Dendritic cell treated with granulocyte-macrophage colony-stimulating factor and Interleukin-4, amounts not matched to agents 40 ng/mL and 50 ng/mL, for 4 days (primary cell): Measurements from ENCODE around the gene ZMAT3.

Experiments used
- H3K27ac Mint-ChIP-seq: one replicate; pipeline ENCODE4 v1.8.0; 2022; ENCODE audit warnings: mild to moderate bottlenecking, mixed read lengths
- H3K27me3 Mint-ChIP-seq: one replicate; pipeline ENCODE4 v1.8.0; 2022; ENCODE audit warnings: mild to moderate bottlenecking, mixed read lengths
- H3K36me3 Mint-ChIP-seq: one replicate; pipeline ENCODE4 v1.8.0; 2022; ENCODE audit warnings: low read depth, mixed read lengths
- H3K4me1 Mint-ChIP-seq: one replicate; pipeline ENCODE4 v1.8.0; 2022; ENCODE audit warnings: low read depth, mixed read lengths
- H3K4me3 Mint-ChIP-seq: one replicate; pipeline ENCODE4 v1.8.0; 2022; ENCODE audit warnings: mild to moderate bottlenecking, moderate library complexity, mixed read lengths
- H3K9me3 Mint-ChIP-seq: one replicate; pipeline ENCODE4 v1.8.0; 2022; ENCODE audit warnings: mixed read lengths
- intact Hi-C: fragments of 100-400 bp; cut with micrococcal nuclease; formaldehyde crosslinking; loops from one replicate; pipeline ENCODE4 v1.15.0; 2022

ZMAT3 gene

GRCh38 chr3:179026636-179027035 is 45.0 kb downstream of the ZMAT3 start:
- no peaks in the 10 kb centered on the region for H3K27me3 Mint-ChIP-seq
- no peak overlapping the region for H3K27ac Mint-ChIP-seq

GRCh38 chr3:179021119-179021903 is 50.3 kb downstream of the ZMAT3 start:
- intact Hi-C loops = no loop called here
- H3K27me3 Mint-ChIP-seq = no peaks in the 10 kb centered on the region

More at GRCh38 chr3:179026636-179027035, 45.0 kb downstream of the ZMAT3 start:
- intact Hi-C loops = no loop called here
- H3K36me3 Mint-ChIP-seq = peaks cover 34% of the 10 kb centered on the region
- no peaks in the 10 kb centered on the region for H3K4me1 Mint-ChIP-seq
- no peaks in the 10 kb centered on the region for H3K9me3 Mint-ChIP-seq
- no peak overlapping the region for H3K4me3 Mint-ChIP-seq

GRCh38 chr3:179020112-179020511 is 51.5 kb downstream of the ZMAT3 start:
- no peaks in the 10 kb centered on the region for H3K27me3 Mint-ChIP-seq
- H3K27ac Mint-ChIP-seq = no peak overlapping the region
- H3K36me3 Mint-ChIP-seq = peaks cover 25% of the 10 kb centered on the region
- H3K4me3 Mint-ChIP-seq = no peak overlapping the region
- H3K9me3 Mint-ChIP-seq = no peaks in the 10 kb centered on the region
- H3K4me1 Mint-ChIP-seq = peaks cover 4% of the 10 kb centered on the region
- intact Hi-C loops = no loop called here

More at GRCh38 chr3:179021119-179021903, 50.3 kb downstream of the ZMAT3 start:
- no peaks in the 10 kb centered on the region for H3K9me3 Mint-ChIP-seq
- H3K4me3 Mint-ChIP-seq = no peak overlapping the region
- peaks cover 4% of the 10 kb centered on the region for H3K4me1 Mint-ChIP-seq
- H3K36me3 Mint-ChIP-seq = peaks cover 29% of the 10 kb centered on the region
- no peak overlapping the region for H3K27ac Mint-ChIP-seq

GRCh38 chr3:179018808-179019207 is 52.8 kb downstream of the ZMAT3 start:
- Mint-ChIP-seq H3K4me1 (peaks cover 4% of the 10 kb centered on the region), H3K9me3 (no peaks in the 10 kb centered on the region), H3K4me3 (no peak overlapping the region), H3K27ac (no peak overlapping the region), H3K27me3 (no peaks in the 10 kb centered on the region), H3K36me3 (peaks cover 12% of the 10 kb centered on the region)
- intact Hi-C loops = loop anchor here (5.0 kb wide), 1 partner anchor 53 kb away; the partner anchor contains the start of gene ZMAT3

- H3K4me3 Mint-ChIP-seq = no peak overlapping the region
- H3K27ac Mint-ChIP-seq = no peak overlapping the region
- peaks cover 1% of the 10 kb centered on the region for H3K27me3 Mint-ChIP-seq
- no peaks in the 10 kb centered on the region for H3K9me3 Mint-ChIP-seq
- peaks cover 4% of the 10 kb centered on the region for H3K4me1 Mint-ChIP-seq
- H3K36me3 Mint-ChIP-seq = peaks cover 10% of the 10 kb centered on the region
- intact Hi-C loops = loop anchor here (5.0 kb wide), 1 partner anchor 55 kb away; the partner anchor contains the start of gene ZMAT3
Observed at GRCh38 chr3:179016979-179017670, 54.5 kb downstream of the ZMAT3 start.

GRCh38 chr3:179015551-179016020 is 56.0 kb downstream of the ZMAT3 start:
- Mint-ChIP-seq H3K4me1 (peaks cover 2% of the 10 kb centered on the region), H3K27me3 (peaks cover 1% of the 10 kb centered on the region), H3K9me3 (no peaks in the 10 kb centered on the region), H3K4me3 (no peak overlapping the region), H3K36me3 (no peaks in the 10 kb centered on the region), H3K27ac (no peak overlapping the region)
- intact Hi-C loops = loop anchor here (1.0 to 5.0 kb wide), 2 partner anchors 57 to 301 kb away; partner anchors contain the start of gene ZMAT3

- Mint-ChIP-seq H3K36me3 (no peaks in the 10 kb centered on the region), H3K27ac (no peak overlapping the region), H3K4me1 (no peaks in the 10 kb centered on the region), H3K9me3 (no peaks in the 10 kb centered on the region), H3K4me3 (no peak overlapping the region), H3K27me3 (no peaks in the 10 kb centered on the region)
- intact Hi-C loops = no loop called here
Observed at GRCh38 chr3:179005706-179006105, 65.9 kb downstream of the ZMAT3 start.

GRCh38 chr3:179005213-179005612 is 66.4 kb downstream of the ZMAT3 start:
- intact Hi-C loops = no loop called here
- no peaks in the 10 kb centered on the region for H3K9me3 Mint-ChIP-seq
- H3K4me1 Mint-ChIP-seq = no peaks in the 10 kb centered on the region
- H3K36me3 Mint-ChIP-seq = no peaks in the 10 kb centered on the region
- H3K4me3 Mint-ChIP-seq = no peak overlapping the region
- no peaks in the 10 kb centered on the region for H3K27me3 Mint-ChIP-seq
- no peak overlapping the region for H3K27ac Mint-ChIP-seq

- H3K36me3 Mint-ChIP-seq = no peaks in the 10 kb centered on the region
- H3K9me3 Mint-ChIP-seq = no peaks in the 10 kb centered on the region
- no peak overlapping the region for H3K4me3 Mint-ChIP-seq
- intact Hi-C loops = no loop called here
- H3K27ac Mint-ChIP-seq = no peak overlapping the region
- H3K4me1 Mint-ChIP-seq = no peaks in the 10 kb centered on the region
- H3K27me3 Mint-ChIP-seq = no peaks in the 10 kb centered on the region
Observed at GRCh38 chr3:179000659-179001058, 71.0 kb downstream of the ZMAT3 start.

- Mint-ChIP-seq H3K9me3 (no peaks in the 10 kb centered on the region), H3K36me3 (no peaks in the 10 kb centered on the region), H3K27ac (no peak overlapping the region), H3K4me1 (no peaks in the 10 kb centered on the region), H3K4me3 (no peak overlapping the region), H3K27me3 (no peaks in the 10 kb centered on the region)
- intact Hi-C loops = no loop called here
Observed at GRCh38 chr3:179000144-179000543, 71.5 kb downstream of the ZMAT3 start.

GRCh38 chr3:178996399-178996798 is 75.2 kb downstream of the ZMAT3 start:
- H3K4me3 Mint-ChIP-seq = no peak overlapping the region

GRCh38 chr3:178990293-178990692 is 81.3 kb downstream of the ZMAT3 start:
- Mint-ChIP-seq H3K4me1 (no peaks in the 10 kb centered on the region), H3K27ac (no peak overlapping the region), H3K36me3 (no peaks in the 10 kb centered on the region), H3K9me3 (peaks cover 56% of the 10 kb centered on the region), H3K4me3 (no peak overlapping the region), H3K27me3 (no peaks in the 10 kb centered on the region)
- intact Hi-C loops = no loop called here

More at GRCh38 chr3:178996399-178996798, 75.2 kb downstream of the ZMAT3 start:
- Mint-ChIP-seq H3K27me3 (no peaks in the 10 kb centered on the region), H3K27ac (no peak overlapping the region), H3K36me3 (no peaks in the 10 kb centered on the region), H3K9me3 (peaks cover 3% of the 10 kb centered on the region), H3K4me1 (no peaks in the 10 kb centered on the region)
- intact Hi-C loops = no loop called here

GRCh38 chr3:178989821-178990220 is 81.8 kb downstream of the ZMAT3 start:
- H3K9me3 Mint-ChIP-seq = peaks cover 59% of the 10 kb centered on the region

GRCh38 chr3:178987745-178988144 is 83.9 kb downstream of the ZMAT3 start:
- H3K36me3 Mint-ChIP-seq = no peaks in the 10 kb centered on the region
- H3K9me3 Mint-ChIP-seq = peaks cover 74% of the 10 kb centered on the region
- H3K4me3 Mint-ChIP-seq = no peak overlapping the region
- H3K4me1 Mint-ChIP-seq = no peaks in the 10 kb centered on the region
- no peaks in the 10 kb centered on the region for H3K27me3 Mint-ChIP-seq
- H3K27ac Mint-ChIP-seq = no peak overlapping the region
- intact Hi-C loops = no loop called here

More at GRCh38 chr3:178989821-178990220, 81.8 kb downstream of the ZMAT3 start:
- no peak overlapping the region for H3K27ac Mint-ChIP-seq
- intact Hi-C loops = no loop called here
- H3K27me3 Mint-ChIP-seq = no peaks in the 10 kb centered on the region
- H3K36me3 Mint-ChIP-seq = no peaks in the 10 kb centered on the region
- no peak overlapping the region for H3K4me3 Mint-ChIP-seq
- no peaks in the 10 kb centered on the region for H3K4me1 Mint-ChIP-seq
